ENCODE measurements around the gene TAS2R41. TPM values are rescaled to one million over a fixed set of nuclear protein-coding genes. Genes with fewer than 3 reads are reported as not detected.

Gene TAS2R41
- polyA plus RNA-seq, 1 experiment = not detected

DNA sequence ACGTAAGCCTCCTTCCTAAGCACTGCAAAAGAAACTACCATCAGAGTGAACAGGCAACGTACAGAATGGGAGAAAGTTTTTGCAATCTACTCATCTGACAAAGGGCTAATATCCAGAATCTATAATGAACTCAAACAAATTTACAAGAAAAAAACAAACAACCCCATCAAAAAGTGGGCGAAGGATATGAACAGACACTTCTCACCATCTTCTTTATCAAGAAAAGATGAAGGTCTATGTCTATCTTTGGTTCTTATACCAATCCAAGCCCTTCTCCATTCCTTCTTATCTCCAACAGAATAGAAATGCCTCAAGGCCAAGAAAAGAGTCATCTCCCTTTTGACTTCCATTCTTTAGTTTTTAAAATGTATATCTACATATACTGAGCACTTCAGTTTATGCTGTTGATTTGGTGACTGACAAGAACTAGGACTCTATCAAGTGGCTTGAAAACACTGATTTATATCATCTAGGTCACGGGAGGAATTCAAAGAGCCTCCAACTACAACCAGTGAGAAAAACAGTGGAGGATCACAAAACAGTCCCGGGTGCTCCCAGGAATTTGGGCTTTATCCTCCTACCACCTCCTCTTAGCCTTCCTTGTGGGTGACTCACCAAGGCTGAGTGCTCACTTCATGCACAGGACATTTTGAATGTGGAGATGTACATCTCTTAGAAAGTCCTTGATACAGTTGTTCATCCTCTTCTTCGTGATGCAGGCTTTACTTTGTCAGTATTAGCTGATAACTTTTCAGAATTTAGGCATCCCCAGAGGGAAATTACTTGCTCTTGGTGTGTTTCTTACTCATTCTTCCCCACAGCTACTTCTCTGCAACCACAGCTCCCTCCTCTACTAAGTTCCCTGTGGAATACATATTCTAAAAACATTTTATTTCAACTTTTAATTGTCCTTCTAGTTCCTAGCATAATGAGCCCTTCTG is 15.4 kb downstream of the TAS2R41 start:
- Histone ChIP-seq H3K36me3 (ENCODE audit: control insufficient read depth, insufficient read depth, low read length) (no peaks in the 10 kb centered on the region), H3K4me3 (ENCODE audit: low read depth, low read length) (no peak overlapping the region), H3K27me3 (ENCODE audit: control insufficient read depth, insufficient read depth, low read length) (no peaks in the 10 kb centered on the region)
- ChIA-PET CTCF (interaction anchor here (1.1 to 2.4 kb wide), 5 partner anchors 11 to 59 kb away, joined by 3 to 7 read pairs (median 4); no protein-coding TSS in a partner anchor), POLR2A (no interaction called here)
- TF ChIP-seq, protein P1, sequence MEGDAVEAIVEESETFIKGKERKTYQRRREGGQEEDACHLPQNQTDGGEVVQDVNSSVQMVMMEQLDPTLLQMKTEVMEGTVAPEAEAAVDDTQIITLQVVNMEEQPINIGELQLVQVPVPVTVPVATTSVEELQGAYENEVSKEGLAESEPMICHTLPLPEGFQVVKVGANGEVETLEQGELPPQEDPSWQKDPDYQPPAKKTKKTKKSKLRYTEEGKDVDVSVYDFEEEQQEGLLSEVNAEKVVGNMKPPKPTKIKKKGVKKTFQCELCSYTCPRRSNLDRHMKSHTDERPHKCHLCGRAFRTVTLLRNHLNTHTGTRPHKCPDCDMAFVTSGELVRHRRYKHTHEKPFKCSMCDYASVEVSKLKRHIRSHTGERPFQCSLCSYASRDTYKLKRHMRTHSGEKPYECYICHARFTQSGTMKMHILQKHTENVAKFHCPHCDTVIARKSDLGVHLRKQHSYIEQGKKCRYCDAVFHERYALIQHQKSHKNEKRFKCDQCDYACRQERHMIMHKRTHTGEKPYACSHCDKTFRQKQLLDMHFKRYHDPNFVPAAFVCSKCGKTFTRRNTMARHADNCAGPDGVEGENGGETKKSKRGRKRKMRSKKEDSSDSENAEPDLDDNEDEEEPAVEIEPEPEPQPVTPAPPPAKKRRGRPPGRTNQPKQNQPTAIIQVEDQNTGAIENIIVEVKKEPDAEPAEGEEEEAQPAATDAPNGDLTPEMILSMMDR (IDR thresholded peaks at IDR 0.05; ENCODE audit: insufficient read depth, low read depth, low read length) = no peak
- no peak for DNase-seq (ENCODE audit: low read depth)

DNA sequence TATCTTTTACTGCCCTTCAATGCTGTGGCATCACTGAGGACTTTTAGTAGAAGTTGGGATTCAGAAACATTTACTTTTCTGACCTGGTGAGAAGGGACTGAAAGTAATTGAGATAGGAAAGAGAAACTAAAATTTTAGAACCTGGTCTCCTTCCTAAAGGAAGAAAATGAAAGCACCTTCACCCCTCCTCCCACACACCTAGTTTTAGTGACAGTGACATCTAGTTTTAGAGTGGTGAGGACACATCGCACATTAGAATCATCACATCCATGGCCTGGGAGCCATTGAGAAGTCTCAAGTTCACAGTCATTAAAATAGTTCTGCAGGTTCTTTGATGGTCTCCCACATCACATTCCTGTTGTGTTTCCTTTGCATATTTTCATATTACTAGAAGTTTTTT is 16.1 kb downstream of the TAS2R41 start:
- CTCF ChIA-PET = interaction anchor here (1.2 to 2.4 kb wide), 4 partner anchors 11 to 59 kb away, joined by 3 to 7 read pairs (median 5); no protein-coding TSS in a partner anchor
- Histone ChIP-seq H3K27me3 (ENCODE audit: control insufficient read depth, insufficient read depth, low read length) (no peaks in the 10 kb centered on the region), H3K4me3 (ENCODE audit: low read depth, low read length) (no peak overlapping the region), H3K36me3 (ENCODE audit: control insufficient read depth, insufficient read depth, low read length) (no peaks in the 10 kb centered on the region)
- POLR2A ChIA-PET = no interaction called here
- no peak for DNase-seq (ENCODE audit: low read depth)
- TF ChIP-seq, protein P1 (IDR thresholded peaks at IDR 0.05; ENCODE audit: insufficient read depth, low read depth, low read length) = no peak

DNA sequence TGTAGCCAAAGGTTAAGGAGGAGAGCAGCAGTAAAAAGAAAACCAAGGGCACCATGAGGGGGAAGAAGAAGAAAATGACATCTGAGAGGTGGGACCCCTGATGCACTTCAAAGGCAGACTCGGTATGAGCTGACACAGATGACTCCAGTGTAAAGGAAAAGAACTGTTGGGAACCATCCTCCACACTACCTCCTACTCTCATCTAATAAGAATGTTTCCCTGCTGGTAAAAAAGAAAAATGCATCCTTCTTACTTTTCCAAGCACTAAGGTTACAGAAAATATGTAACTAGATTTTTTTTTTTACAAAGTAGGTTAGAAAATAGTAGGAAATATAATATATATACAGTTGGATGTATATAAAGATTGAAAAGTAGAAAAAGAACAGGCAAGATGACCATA is 16.9 kb downstream of the TAS2R41 start:
- TF ChIP-seq, protein P1 (IDR thresholded peaks at IDR 0.05; ENCODE audit: insufficient read depth, low read depth, low read length) = peak; percentile 17; the same call in 1 of the 2 replicates
- ChIA-PET CTCF (interaction anchor here (0.6 to 2.4 kb wide), 6 partner anchors 10 to 98 kb away, joined by 3 to 7 read pairs (median 4); no protein-coding TSS in a partner anchor), POLR2A (interaction anchor here (0.5 kb wide), 1 partner anchor 115 kb away, joined by 3 read pairs; no protein-coding TSS in a partner anchor)
- DNase-seq (ENCODE audit: low read depth) = no peak
- Histone ChIP-seq H3K4me3 (ENCODE audit: low read depth, low read length) (no peak overlapping the region), H3K27me3 (ENCODE audit: control insufficient read depth, insufficient read depth, low read length) (no peaks in the 10 kb centered on the region), H3K36me3 (ENCODE audit: control insufficient read depth, insufficient read depth, low read length) (no peaks in the 10 kb centered on the region)

DNA sequence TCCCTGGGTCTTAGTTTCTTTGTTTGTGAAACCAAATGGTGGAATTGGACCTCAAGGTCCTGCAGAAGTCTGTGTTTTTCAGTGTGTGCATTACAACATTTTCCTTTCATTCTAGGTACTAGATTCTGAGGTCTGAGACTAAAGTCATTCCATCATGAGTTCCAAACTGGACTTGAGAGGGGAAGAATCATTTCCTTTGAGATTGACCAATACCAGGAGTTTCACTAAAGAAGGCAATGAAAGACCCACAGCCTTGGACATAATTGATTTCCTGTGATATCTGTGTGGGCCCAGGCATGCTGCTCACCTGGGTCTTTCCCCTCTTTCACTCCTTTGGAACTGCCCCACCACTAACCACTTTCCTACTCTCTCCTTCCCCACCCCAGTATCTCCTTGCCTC is 18.2 kb downstream of the TAS2R41 start:
- TF ChIP-seq, protein P1 (IDR thresholded peaks at IDR 0.05; ENCODE audit: insufficient read depth, low read depth, low read length) = no peak
- ChIA-PET POLR2A (no interaction called here), CTCF (no interaction called here)
- DNase-seq (ENCODE audit: low read depth) = no peak
- no peak overlapping the region for H3K4me3 ChIP-seq (ENCODE audit: low read depth, low read length)
- H3K27me3 ChIP-seq (ENCODE audit: control insufficient read depth, insufficient read depth, low read length) = no peaks in the 10 kb centered on the region
- H3K36me3 ChIP-seq (ENCODE audit: control insufficient read depth, insufficient read depth, low read length) = no peaks in the 10 kb centered on the region

DNA sequence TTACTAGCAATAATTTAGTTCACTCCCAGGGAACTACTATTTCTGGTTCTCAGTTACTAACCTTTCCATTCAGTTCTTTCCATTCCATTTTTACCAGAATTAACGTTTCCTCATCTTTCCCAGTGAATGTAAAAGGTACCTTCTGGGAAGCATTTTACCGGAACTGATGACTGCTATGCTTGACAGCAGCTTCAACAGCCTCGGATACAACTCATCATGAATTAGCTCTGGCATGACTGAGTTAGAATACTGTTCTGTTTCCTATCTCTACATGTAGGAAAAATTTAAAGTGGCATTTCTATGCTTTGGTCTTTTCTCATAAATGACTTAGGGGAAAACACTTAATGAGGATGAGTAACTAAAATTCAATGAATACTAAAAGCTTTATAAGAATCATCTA is 18.6 kb downstream of the TAS2R41 start:
- POLR2A ChIA-PET = no interaction called here
- TF ChIP-seq, protein P1 (IDR thresholded peaks at IDR 0.05; ENCODE audit: insufficient read depth, low read depth, low read length) = no peak
- H3K4me3 ChIP-seq (ENCODE audit: low read depth, low read length) = no peak overlapping the region
- CTCF ChIA-PET = no interaction called here
- DNase-seq (ENCODE audit: low read depth) = no peak
- no peaks in the 10 kb centered on the region for H3K27me3 ChIP-seq (ENCODE audit: control insufficient read depth, insufficient read depth, low read length)
- no peaks in the 10 kb centered on the region for H3K36me3 ChIP-seq (ENCODE audit: control insufficient read depth, insufficient read depth, low read length)
